Caco-2 (cell line): Measurements from ENCODE around the gene MID1. TPM values are rescaled to one million over a fixed set of nuclear protein-coding genes. Genes with fewer than 3 reads are reported as not detected.

ENCODE experiments used
- BruUV-seq: library from RNA; stranded (reverse); fragments of 400-500 nt; replicated peaks from 2 replicates; lab custom pipeline; 2021; lab: Mats Ljungman, UMichigan
- CTCF ChIA-PET: fragments of 300-600 bp; sonication (Branson Sonifier 250); formaldehyde crosslinking; loops from one replicate; lab custom pipeline; 2022; ENCODE audit warnings: antibody characterized with exemption; lab: Charles Lee
- POLR2A ChIA-PET: fragments of 300-600 bp; sonication (Branson Sonifier 250); formaldehyde crosslinking; loops from one replicate; lab custom pipeline; 2022; ENCODE audit warnings: antibody characterized with exemption; lab: Charles Lee
- DNase-seq, 2 experiments: peaks; one replicate each; pipeline versions ENCODE4 v3.0.0 to v3.0.0-alpha.2; 2020 to 2022
- H3K27me3 ChIP-seq: replicated peaks from 2 replicates; pipeline ENCODE4 v1.6.0; 2011; ENCODE audit warnings: low read length; ENCODE audit not compliant: control insufficient read depth, insufficient read depth
- H3K36me3 ChIP-seq: 2 replicates; pipeline ENCODE4 v1.5.1; 2011; ENCODE audit warnings: low read length; ENCODE audit not compliant: control insufficient read depth, insufficient read depth
- H3K4me1 ChIP-seq: fragments of 250-450 bp; sonication (Bioruptor Pico); 2 replicates; pipeline ENCODE4 v1.5.1; 2020; ENCODE audit warnings: mild to moderate bottlenecking
- H3K4me3 ChIP-seq: 2 replicates; pipeline ENCODE4 v1.5.1; 2011; ENCODE audit warnings: low read depth, mild to moderate bottlenecking, control low read depth, low read length
- H3K9me3 ChIP-seq: fragments of 250-450 bp; sonication (Bioruptor Pico); 2 replicates; pipeline ENCODE4 v1.5.1; 2020; ENCODE audit warnings: mild to moderate bottlenecking, moderate library complexity
- H3K27ac Mint-ChIP-seq: one replicate; pipeline ENCODE4 v1.8.0; 2022; ENCODE audit warnings: mixed read lengths; ENCODE audit not compliant: unreplicated experiment
- H3K27me3 Mint-ChIP-seq: one replicate; pipeline ENCODE4 v1.8.0; 2022; ENCODE audit warnings: mixed read lengths; ENCODE audit not compliant: insufficient read depth, unreplicated experiment
- H3K36me3 Mint-ChIP-seq: one replicate; pipeline ENCODE4 v1.8.0; 2022; ENCODE audit warnings: mild to moderate bottlenecking, mixed read lengths; ENCODE audit not compliant: insufficient read depth, unreplicated experiment
- H3K4me1 Mint-ChIP-seq: one replicate; pipeline ENCODE4 v1.8.0; 2022; ENCODE audit warnings: low read depth, mixed read lengths; ENCODE audit not compliant: unreplicated experiment
- H3K4me3 Mint-ChIP-seq: one replicate; pipeline ENCODE4 v1.8.0; 2022; ENCODE audit warnings: mild to moderate bottlenecking, moderate library complexity, mixed read lengths; ENCODE audit not compliant: unreplicated experiment
- H3K9me3 Mint-ChIP-seq: one replicate; pipeline ENCODE4 v1.8.0; 2022; ENCODE audit warnings: mixed read lengths; ENCODE audit not compliant: unreplicated experiment
- intact Hi-C: fragments of 100-400 bp; cut with micrococcal nuclease; formaldehyde crosslinking; loops from one replicate; pipeline ENCODE4 v1.10.0; 2022; ENCODE audit not compliant: unreplicated experiment
- total RNA-seq: library from RNA; stranded (reverse); gene quantifications from 2 replicates; pipeline ENCODE4 v1.2.3, GENCODE V29; 2022
- TF ChIP-seq, protein P1 (sequence below), 2 experiments: fragments of 200-600 bp in 1 of 2; IDR thresholded peaks; 1 replicate in 1 of 2; 2 replicates in 1 of 2; pipeline versions ENCODE4 v1.5.1 to v1.8.0; 2011 to 2022; ENCODE audit warnings: antibody characterized with exemption in 1 of 2, control low read depth in 1 of 2, inconsistent platforms in 1 of 2, low read depth in 1 of 2, low read length in 1 of 2, mild to moderate bottlenecking in 1 of 2, moderate library complexity in 1 of 2; ENCODE audit not compliant: insufficient read depth in 1 of 2, severe bottlenecking in 1 of 2, unreplicated experiment in 1 of 2

Gene MID1
- total RNA-seq, 1 experiment from 2014 or later, result 61.3 TPM

DNA sequence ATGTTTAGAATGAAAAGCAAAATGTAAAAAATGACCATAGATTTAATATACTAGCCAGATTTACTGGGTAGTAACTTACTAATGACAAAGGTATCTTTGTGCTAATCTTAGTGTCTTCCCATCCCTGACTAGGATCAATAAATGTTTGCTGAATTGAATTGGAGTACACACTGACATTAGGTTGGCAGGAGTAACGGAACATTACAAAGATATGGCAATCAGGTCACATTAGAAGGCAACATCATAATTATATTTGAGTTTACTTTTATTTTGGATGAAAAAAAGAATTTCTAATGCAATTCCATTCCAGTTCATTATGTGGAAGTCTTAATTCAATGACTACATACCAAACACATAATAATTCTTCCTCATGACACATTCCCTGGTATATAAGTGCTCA is 77.8 kb downstream of the MID1 start:
- intact Hi-C loops, result no loop called here
- POLR2A ChIA-PET, result no interaction called here
- no peaks in the 10 kb centered on the region for H3K9me3 Mint-ChIP-seq
- no peak for DNase-seq
- peaks cover 48% of the 10 kb centered on the region for H3K4me1 ChIP-seq
- peaks cover 6% of the 10 kb centered on the region for H3K4me1 Mint-ChIP-seq
- CTCF ChIA-PET, result no interaction called here
- no TSS peak for BruUV-seq
- no peaks in the 10 kb centered on the region for H3K36me3 ChIP-seq
- no peak overlapping the region for H3K27ac Mint-ChIP-seq
- no peak overlapping the region for H3K4me3 Mint-ChIP-seq
- peaks cover 15% of the 10 kb centered on the region for H3K36me3 Mint-ChIP-seq
- TF ChIP-seq, protein P1, sequence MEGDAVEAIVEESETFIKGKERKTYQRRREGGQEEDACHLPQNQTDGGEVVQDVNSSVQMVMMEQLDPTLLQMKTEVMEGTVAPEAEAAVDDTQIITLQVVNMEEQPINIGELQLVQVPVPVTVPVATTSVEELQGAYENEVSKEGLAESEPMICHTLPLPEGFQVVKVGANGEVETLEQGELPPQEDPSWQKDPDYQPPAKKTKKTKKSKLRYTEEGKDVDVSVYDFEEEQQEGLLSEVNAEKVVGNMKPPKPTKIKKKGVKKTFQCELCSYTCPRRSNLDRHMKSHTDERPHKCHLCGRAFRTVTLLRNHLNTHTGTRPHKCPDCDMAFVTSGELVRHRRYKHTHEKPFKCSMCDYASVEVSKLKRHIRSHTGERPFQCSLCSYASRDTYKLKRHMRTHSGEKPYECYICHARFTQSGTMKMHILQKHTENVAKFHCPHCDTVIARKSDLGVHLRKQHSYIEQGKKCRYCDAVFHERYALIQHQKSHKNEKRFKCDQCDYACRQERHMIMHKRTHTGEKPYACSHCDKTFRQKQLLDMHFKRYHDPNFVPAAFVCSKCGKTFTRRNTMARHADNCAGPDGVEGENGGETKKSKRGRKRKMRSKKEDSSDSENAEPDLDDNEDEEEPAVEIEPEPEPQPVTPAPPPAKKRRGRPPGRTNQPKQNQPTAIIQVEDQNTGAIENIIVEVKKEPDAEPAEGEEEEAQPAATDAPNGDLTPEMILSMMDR (IDR thresholded peaks at IDR 0.05; ENCODE audit: insufficient read depth in 1 of 2, low read depth in 1 of 2, low read length in 1 of 2, severe bottlenecking in 1 of 2, unreplicated experiment in 1 of 2), result no peak
- no peaks in the 10 kb centered on the region for H3K27me3 ChIP-seq
- no peak overlapping the region for H3K4me3 ChIP-seq
- H3K27me3 Mint-ChIP-seq, result no peaks in the 10 kb centered on the region
- no peaks in the 10 kb centered on the region for H3K9me3 ChIP-seq

DNA sequence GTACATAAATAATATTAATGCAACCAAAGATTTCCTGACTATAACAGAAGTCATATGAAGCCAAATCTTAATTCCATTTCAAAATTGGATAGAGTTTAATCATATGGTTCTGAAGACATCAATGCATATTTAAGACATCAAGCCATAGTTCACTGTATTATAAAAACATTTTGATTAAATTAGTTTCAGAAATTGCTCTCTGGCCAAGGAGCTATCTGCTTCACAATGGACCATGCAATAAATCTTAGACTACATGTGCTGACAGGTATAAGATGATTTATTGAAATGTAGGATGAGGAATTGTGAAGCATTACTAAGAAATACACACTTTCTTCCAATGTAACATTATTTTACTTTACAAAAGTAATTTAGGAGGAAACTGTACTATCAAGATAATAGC is 81.6 kb downstream of the MID1 start:
- H3K27me3 Mint-ChIP-seq, result no peaks in the 10 kb centered on the region
- Histone ChIP-seq H3K4me1 (peaks cover 52% of the 10 kb centered on the region), H3K9me3 (no peaks in the 10 kb centered on the region), H3K36me3 (no peaks in the 10 kb centered on the region), H3K27me3 (no peaks in the 10 kb centered on the region), H3K4me3 (no peak overlapping the region)
- H3K27ac Mint-ChIP-seq, result no peak overlapping the region
- DNase-seq, result no peak
- H3K4me1 Mint-ChIP-seq, result peaks cover 5% of the 10 kb centered on the region
- TF ChIP-seq, protein P1 (IDR thresholded peaks at IDR 0.05; ENCODE audit: insufficient read depth in 1 of 2, low read depth in 1 of 2, low read length in 1 of 2, severe bottlenecking in 1 of 2, unreplicated experiment in 1 of 2), result no peak
- POLR2A ChIA-PET, result no interaction called here
- intact Hi-C loops, result no loop called here
- H3K4me3 Mint-ChIP-seq, result no peak overlapping the region
- CTCF ChIA-PET, result no interaction called here
- H3K36me3 Mint-ChIP-seq, result no peaks in the 10 kb centered on the region
- no peaks in the 10 kb centered on the region for H3K9me3 Mint-ChIP-seq
- BruUV-seq, result no TSS peak

DNA sequence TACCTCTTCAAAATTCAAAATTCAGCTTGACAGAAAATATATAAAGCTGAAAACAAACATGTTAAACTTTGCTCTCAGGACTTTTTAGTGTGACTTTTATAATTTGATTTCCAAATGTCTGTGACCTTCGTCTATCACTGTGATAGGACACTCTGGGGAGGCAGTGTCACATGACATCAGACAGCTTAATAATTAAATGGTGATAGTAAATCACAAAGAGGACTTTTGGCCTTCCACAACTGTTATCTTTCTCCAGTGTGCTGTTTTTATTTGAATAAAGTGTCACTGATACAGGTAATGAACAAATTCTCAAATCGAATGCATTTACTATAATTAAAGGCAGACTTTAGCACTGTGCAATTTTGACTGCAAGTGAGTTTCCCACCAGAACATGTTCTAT is 83.1 kb downstream of the MID1 start:
- Mint-ChIP-seq H3K4me3 (peak overlapping the region; percentile 37), H3K9me3 (no peaks in the 10 kb centered on the region), H3K4me1 (peaks cover 7% of the 10 kb centered on the region), H3K27me3 (no peaks in the 10 kb centered on the region), H3K36me3 (no peaks in the 10 kb centered on the region), H3K27ac (peak overlapping the region; percentile 71)
- intact Hi-C loops, result no loop called here
- TF ChIP-seq, protein P1 (IDR thresholded peaks at IDR 0.05; ENCODE audit: insufficient read depth in 1 of 2, low read depth in 1 of 2, low read length in 1 of 2, severe bottlenecking in 1 of 2, unreplicated experiment in 1 of 2), result no peak
- no TSS peak for BruUV-seq
- POLR2A ChIA-PET, result no interaction called here
- DNase-seq, result no peak
- H3K4me3 ChIP-seq, result no peak overlapping the region
- H3K36me3 ChIP-seq, result no peaks in the 10 kb centered on the region
- no peaks in the 10 kb centered on the region for H3K9me3 ChIP-seq
- no peaks in the 10 kb centered on the region for H3K27me3 ChIP-seq
- peaks cover 47% of the 10 kb centered on the region for H3K4me1 ChIP-seq
- CTCF ChIA-PET, result no interaction called here
